22Rv1 (cell line): Measurements from ENCODE around the gene ZSWIM5.

Source experiments
- H3K27ac ChIP-seq: fragments of 450-650 bp; 2 replicates; pipeline ENCODE4 v1.5.1; 2017
- ZFX ChIP-seq: fragments of 450-650 bp; IDR thresholded peaks from 2 replicates; pipeline ENCODE4 v1.6.1; 2017; ENCODE audit warnings: antibody characterized with exemption, borderline replicate concordance
- TF ChIP-seq, protein P1 (sequence below): fragments of 450-650 bp; IDR thresholded peaks from 2 replicates; pipeline ENCODE4 v1.5.1; 2017; ENCODE audit warnings: mild to moderate bottlenecking

ZSWIM5 gene

DNA sequence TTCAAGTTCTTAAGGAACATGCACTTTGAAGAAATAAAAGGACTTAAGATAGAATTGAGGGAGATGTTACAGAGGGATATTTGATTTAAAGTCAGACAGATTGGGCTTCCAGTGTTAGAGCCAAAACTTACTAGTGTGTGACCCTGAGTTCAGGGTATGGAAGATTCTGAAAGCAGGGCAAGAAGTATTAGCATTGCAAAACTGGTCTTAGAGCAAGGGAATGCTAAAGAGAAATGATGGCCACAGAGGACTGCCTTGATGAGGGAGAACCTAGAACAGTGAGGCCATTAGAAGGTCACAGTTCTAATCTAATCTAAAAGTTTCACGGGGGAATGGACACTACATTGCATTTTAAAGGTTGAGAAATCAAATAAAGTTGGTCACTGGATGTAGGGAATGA lies 148.9 kb downstream of the ZSWIM5 start:
- no peak overlapping the region for H3K27ac ChIP-seq

DNA sequence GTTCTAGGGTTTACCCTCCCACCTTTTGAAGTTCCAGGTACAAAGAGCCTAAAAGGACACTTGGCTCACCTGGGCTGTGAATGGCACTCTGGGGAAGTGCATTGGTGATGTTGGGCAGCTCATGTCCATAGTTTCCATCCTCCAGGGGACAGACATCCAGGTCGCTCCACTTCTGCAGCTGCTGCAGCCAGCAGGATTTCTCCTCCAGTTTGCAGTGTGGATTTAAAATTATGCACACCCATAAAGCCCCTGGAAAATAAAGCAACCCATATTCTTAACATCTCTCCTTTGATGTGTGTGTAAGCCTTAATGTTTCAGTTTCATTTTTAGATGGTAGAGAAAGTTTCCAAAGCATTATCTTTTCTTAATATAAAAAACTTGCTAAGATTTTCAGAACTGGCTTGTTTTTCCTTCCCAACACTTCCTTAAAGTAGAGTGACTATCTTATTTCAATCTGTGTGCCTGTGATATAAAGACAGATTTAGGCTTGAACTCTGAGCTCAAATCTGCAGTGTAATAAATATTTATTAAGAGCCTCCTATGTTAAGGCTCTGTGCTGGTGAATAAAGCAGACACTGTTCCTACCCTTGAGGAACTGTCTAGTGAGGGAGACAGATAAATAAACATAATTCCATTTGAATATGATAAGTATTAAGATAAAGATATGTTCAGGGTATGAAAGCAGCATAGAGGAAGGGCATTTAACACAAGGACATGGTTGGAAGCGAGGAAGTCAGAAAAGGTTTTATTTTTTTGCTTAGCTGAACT lies 155.2 kb downstream of the ZSWIM5 start:
- H3K27ac ChIP-seq: no peak overlapping the region
- TF ChIP-seq, protein P1, sequence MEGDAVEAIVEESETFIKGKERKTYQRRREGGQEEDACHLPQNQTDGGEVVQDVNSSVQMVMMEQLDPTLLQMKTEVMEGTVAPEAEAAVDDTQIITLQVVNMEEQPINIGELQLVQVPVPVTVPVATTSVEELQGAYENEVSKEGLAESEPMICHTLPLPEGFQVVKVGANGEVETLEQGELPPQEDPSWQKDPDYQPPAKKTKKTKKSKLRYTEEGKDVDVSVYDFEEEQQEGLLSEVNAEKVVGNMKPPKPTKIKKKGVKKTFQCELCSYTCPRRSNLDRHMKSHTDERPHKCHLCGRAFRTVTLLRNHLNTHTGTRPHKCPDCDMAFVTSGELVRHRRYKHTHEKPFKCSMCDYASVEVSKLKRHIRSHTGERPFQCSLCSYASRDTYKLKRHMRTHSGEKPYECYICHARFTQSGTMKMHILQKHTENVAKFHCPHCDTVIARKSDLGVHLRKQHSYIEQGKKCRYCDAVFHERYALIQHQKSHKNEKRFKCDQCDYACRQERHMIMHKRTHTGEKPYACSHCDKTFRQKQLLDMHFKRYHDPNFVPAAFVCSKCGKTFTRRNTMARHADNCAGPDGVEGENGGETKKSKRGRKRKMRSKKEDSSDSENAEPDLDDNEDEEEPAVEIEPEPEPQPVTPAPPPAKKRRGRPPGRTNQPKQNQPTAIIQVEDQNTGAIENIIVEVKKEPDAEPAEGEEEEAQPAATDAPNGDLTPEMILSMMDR: no peak
- no peak for TF ChIP-seq ZFX

More for the DNA sequence above, 148.9 kb downstream of the ZSWIM5 start:
- no peak for TF ChIP-seq ZFX
- TF ChIP-seq, protein P1: no peak

DNA sequence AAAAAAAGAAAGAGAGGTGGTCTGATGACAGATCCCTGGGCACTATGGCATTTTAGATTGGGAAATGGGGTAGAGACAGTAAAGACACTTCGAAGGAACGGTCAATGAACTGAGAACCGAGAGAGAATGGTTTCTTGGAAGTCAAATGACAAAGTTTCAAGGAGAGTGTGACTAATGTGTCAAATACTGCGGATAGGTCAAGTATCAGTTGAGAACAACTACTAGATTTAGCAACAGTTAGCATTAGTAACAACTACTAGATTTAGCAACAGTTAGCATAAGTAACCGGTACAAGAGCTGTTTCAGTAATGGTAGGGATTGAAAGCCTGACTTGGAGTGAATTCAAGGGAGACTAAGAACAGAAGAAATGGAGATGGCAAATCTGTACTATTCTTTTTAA lies 159.4 kb downstream of the ZSWIM5 start:
- no peak for TF ChIP-seq ZFX
- TF ChIP-seq, protein P1: no peak

DNA sequence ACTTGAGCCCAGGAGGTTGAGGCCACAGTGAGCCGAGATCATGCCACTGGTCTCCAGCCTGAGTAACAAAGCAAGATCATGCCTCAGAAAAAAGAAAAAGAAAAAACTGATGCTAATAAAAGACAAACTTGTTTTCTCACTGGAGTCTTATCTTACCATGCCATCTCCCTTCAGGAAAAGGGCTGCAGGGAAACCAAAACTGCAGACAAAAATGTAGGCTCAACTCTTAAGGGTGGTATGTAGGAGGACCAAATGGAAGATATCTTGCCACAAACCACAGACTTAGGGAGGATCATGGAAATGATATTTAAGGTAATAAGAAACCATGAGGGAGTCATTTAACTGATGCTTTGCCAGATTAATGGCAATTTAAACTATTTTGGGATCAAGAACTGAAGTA lies 161.5 kb downstream of the ZSWIM5 start:
- TF ChIP-seq, protein P1: no peak
- TF ChIP-seq ZFX: no peak

More for the DNA sequence above, 159.4 kb downstream of the ZSWIM5 start:
- H3K27ac ChIP-seq: no peak overlapping the region

GRCh38 chr1:45043094-45043493 lies 163.3 kb downstream of the ZSWIM5 start:
- no peak overlapping the region for H3K27ac ChIP-seq
- no peak for TF ChIP-seq ZFX
- TF ChIP-seq, protein P1: no peak

More for the DNA sequence above, 161.5 kb downstream of the ZSWIM5 start:
- no peak overlapping the region for H3K27ac ChIP-seq

DNA sequence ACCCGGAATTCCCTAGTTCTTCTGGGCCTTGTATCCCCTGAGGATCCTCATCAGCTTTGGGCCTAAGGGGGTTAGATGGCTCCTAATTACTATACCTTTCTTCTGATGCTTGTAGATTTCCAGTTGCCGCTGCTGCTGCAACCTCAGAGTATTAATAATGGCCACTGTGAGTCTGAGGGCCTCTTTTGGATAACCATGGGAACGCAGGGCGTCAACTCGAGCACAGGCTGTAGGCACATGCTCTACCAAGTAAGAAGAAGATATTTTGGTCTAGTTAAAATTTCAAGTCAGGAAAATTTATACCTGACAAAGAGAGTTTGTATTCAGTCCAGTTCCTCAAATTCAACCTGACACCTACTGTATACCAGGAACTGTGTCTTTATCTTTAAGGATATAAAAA lies 166.1 kb downstream of the ZSWIM5 start:
- no peak overlapping the region for H3K27ac ChIP-seq
- TF ChIP-seq, protein P1: no peak

- H3K27ac ChIP-seq: no peak overlapping the region
- no peak for TF ChIP-seq ZFX
- TF ChIP-seq, protein P1: no peak
These were observed 167.6 kb downstream of the ZSWIM5 start for GRCh38 chr1:45038661-45039364.
